Hematopoietic multipotent progenitor cell treated with erythropoietin and hydrocortisone succinate and interleukin-3 and kit ligand, for 6 days (in vitro differentiated cells): ENCODE data around the gene APOC1.
"Not testable (repeated sequence)": the region's sequence is repeated elsewhere in the genome, so short reads cannot be mapped to it uniquely, and the experiment has no call there.

Source experiments
- DNase-seq: peaks from one replicate; pipeline ENCODE4 v3.0.0-alpha.2; 2015

The APOC1 gene

GRCh38 chr19:44913512-44914432 lies 636 bp upstream of the APOC1 start:
- peak; percentile 84 for DNase-seq

GRCh38 chr19:44924243-44924725 lies 9.9 kb downstream of the APOC1 start:
- no peak for DNase-seq

- DNase-seq = peak; percentile 58
Observed at GRCh38 chr19:44925114-44925891, 10.9 kb downstream of the APOC1 start.

- not testable (repeated sequence) for DNase-seq
Observed at GRCh38 chr19:44926245-44927077, 12.1 kb downstream of the APOC1 start.

GRCh38 chr19:44927746-44928145 lies 13.3 kb downstream of the APOC1 start:
- DNase-seq = no peak

GRCh38 chr19:44930088-44930487 lies 15.7 kb downstream of the APOC1 start:
- DNase-seq = no peak

- DNase-seq = no peak
Observed at GRCh38 chr19:44931541-44931940, 17.1 kb downstream of the APOC1 start.

- no peak for DNase-seq
Observed at GRCh38 chr19:44939668-44940067, 25.3 kb downstream of the APOC1 start.

GRCh38 chr19:44942067-44942571 lies 27.7 kb downstream of the APOC1 start, which contains the start of gene APOC4:
APOC4 (plus strand) TSS chr19:44942237; CDS start chr19:44942278, 41 bp downstream.
- no peak for DNase-seq

GRCh38 chr19:44943801-44944249 lies 29.4 kb downstream of the APOC1 start:
- peak; percentile 80 for DNase-seq

GRCh38 chr19:44947041-44947581 lies 32.7 kb downstream of the APOC1 start:
- DNase-seq = no peak

GRCh38 chr19:44948237-44948636 lies 33.8 kb downstream of the APOC1 start:
- no peak for DNase-seq

GRCh38 chr19:44948763-44949374 lies 34.5 kb downstream of the APOC1 start:
- DNase-seq = no peak

- no peak for DNase-seq
Observed at GRCh38 chr19:44949550-44949949, 35.1 kb downstream of the APOC1 start.

GRCh38 chr19:44951179-44952159 lies 37.1 kb downstream of the APOC1 start:
- DNase-seq = peak; percentile 96

- DNase-seq = no peak
Observed at GRCh38 chr19:44954278-44954648, 39.9 kb downstream of the APOC1 start.

- peak; percentile 99 for DNase-seq
Observed at GRCh38 chr19:44954649-44955504, 40.5 kb downstream of the APOC1 start, which contains the start of gene CLPTM1. CLPTM1 (plus strand) TSS chr19:44955380; CDS start chr19:44955396, 16 bp downstream.

GRCh38 chr19:44955505-44956439 lies 41.4 kb downstream of the APOC1 start:
- peak; percentile 35 for DNase-seq
